ENCODE data around the gene CLDND2. TPM values are rescaled to one million over a fixed set of nuclear protein-coding genes. Genes with fewer than 3 reads are reported as not detected.
A peak's percentile ranks its signal among the peaks of the same experiment; 100 is the strongest.

The CLDND2 gene
- total RNA-seq, 4 donors from 2014 or later, result not detected

GRCh38 chr19:51372021-51372648 lies 3.3 kb upstream of the CLDND2 start:
- H3K36me3 ChIP-seq, result no peaks in the 10 kb centered on the region
- peak overlapping the region in 1 of 4 donors; percentile 19 for H3K4me3 ChIP-seq
- no peaks in the 10 kb centered on the region for H3K27me3 ChIP-seq
- peak overlapping the region in 2 of 4 donors; percentile 28 to 44 for H3K27ac ChIP-seq
- TF ChIP-seq POLR2A (IDR thresholded peaks at IDR 0.05) (no peak), CTCF (IDR thresholded peaks at IDR 0.05) (no peak)
- no peaks in the 10 kb centered on the region for H3K9me3 ChIP-seq
- WGBS, 2 donors, result 78 to 80% methylated on average over 1 to 8 of the region's 18 CpGs
- H3K4me1 ChIP-seq, result peaks cover 4 to 13% (median 7%) of the 10 kb centered on the region in 3 donors
- DNase-seq, result no peak
- intact Hi-C loops (cut with DNase I), result no loop called here

- intact Hi-C loops (cut with DNase I), result no loop called here
- DNase-seq, result no peak
- no peaks in the 10 kb centered on the region for H3K36me3 ChIP-seq
- peak overlapping the region in 1 of 4 donors; percentile 44 for H3K27ac ChIP-seq
- H3K9me3 ChIP-seq, result no peaks in the 10 kb centered on the region
- H3K4me3 ChIP-seq, result peak overlapping the region in 1 of 4 donors; percentile 19
- no peaks in the 10 kb centered on the region for H3K27me3 ChIP-seq
- TF ChIP-seq POLR2A (IDR thresholded peaks at IDR 0.05), result no peak
- 72 to 81% methylated on average over 6 to 7 of the region's 8 CpGs for WGBS, 2 donors
- H3K4me1 ChIP-seq, result peaks cover 4 to 21% (median 7%) of the 10 kb centered on the region in 3 donors
Observed at GRCh38 chr19:51371186-51371690, 2.4 kb upstream of the CLDND2 start.

- Histone ChIP-seq H3K27me3 (no peaks in the 10 kb centered on the region), H3K9me3 (no peaks in the 10 kb centered on the region), H3K36me3 (no peaks in the 10 kb centered on the region), H3K27ac (no peak overlapping the region), H3K4me3 (no peak overlapping the region), H3K4me1 (peaks cover 7 to 26% (median 12%) of the 10 kb centered on the region in 3 donors)
- no peak for TF ChIP-seq POLR2A (IDR thresholded peaks at IDR 0.05)
- TF ChIP-seq CTCF (IDR thresholded peaks at IDR 0.05), result no peak
- DNase-seq, result no peak
- WGBS, 2 donors, result 50 to 60% methylated on average over 4 of the region's 4 CpGs
- intact Hi-C loops (cut with DNase I), result no loop called here
Observed at GRCh38 chr19:51370230-51370629, 1.4 kb upstream of the CLDND2 start.

- Histone ChIP-seq H3K9me3 (no peaks in the 10 kb centered on the region), H3K27me3 (no peaks in the 10 kb centered on the region), H3K36me3 (no peaks in the 10 kb centered on the region), H3K27ac (peak overlapping the region; percentile 86 to 99 (median 98)), H3K4me1 (peaks cover 22 to 51% (median 34%) of the 10 kb centered on the region in 3 donors), H3K4me3 (peak overlapping the region; percentile 75 to 88 (median 82))
- TF ChIP-seq CTCF (IDR thresholded peaks at IDR 0.05), result no peak
- no peak for TF ChIP-seq POLR2A (IDR thresholded peaks at IDR 0.05)
- 0% methylated on average over 11 to 22 of the region's 64 CpGs for WGBS, 2 donors
- DNase-seq, result peak; percentile 92
- intact Hi-C loops (cut with DNase I), result no loop called here
Observed at GRCh38 chr19:51367565-51368365, 1.0 kb downstream of the CLDND2 start.

GRCh38 chr19:51367255-51367564 lies 1.6 kb downstream of the CLDND2 start:
- H3K27me3 ChIP-seq, result no peaks in the 10 kb centered on the region
- no peaks in the 10 kb centered on the region for H3K36me3 ChIP-seq
- H3K4me1 ChIP-seq, result peaks cover 27 to 57% (median 40%) of the 10 kb centered on the region in 3 donors
- TF ChIP-seq CTCF (IDR thresholded peaks at IDR 0.05), result no peak
- TF ChIP-seq POLR2A (IDR thresholded peaks at IDR 0.05), result peak in 3 of 4 donors; percentile 83 to 94 (median 92)
- H3K27ac ChIP-seq, result peak overlapping the region; percentile 86 to 99 (median 98)
- WGBS, 2 donors, result 0 to 3% methylated on average over 5 to 9 of the region's 15 CpGs
- H3K4me3 ChIP-seq, result peak overlapping the region; percentile 75 to 88 (median 82)
- no peak for DNase-seq
- intact Hi-C loops (cut with DNase I), result no loop called here
- no peaks in the 10 kb centered on the region for H3K9me3 ChIP-seq

Data from esophagus squamous epithelium (tissue), 5 donors.